Measurements from ENCODE around the gene PILRA.
"Not testable (repeated sequence)": the region's sequence is repeated elsewhere in the genome, so short reads cannot be mapped to it uniquely, and the experiment has no call there.

DNA sequence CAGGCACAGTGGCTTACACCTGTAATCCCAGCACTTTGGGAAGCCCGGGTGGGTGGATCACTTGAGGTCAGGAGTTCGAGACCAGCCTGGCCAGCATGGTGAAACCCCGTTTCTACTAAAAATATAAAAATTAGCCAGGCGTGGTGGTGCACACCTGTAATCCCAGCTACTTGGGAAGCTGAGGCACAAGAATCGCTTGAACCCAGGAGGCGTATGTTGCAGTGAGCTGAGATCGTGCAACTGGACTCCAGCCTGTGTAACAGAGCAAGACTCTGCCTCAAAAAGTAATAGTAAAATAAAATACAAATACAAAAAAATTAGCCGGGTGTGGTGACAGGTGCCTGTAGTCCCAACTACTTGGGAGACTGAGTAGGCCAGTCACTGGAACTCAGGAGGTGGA is 65.4 kb downstream of the PILRA start:
- TF ChIP-seq CTCF, POLR2AphosphoS5 (IDR thresholded peaks at IDR 0.05): not testable (repeated sequence)

Data from suprapubic skin (tissue), 3 donors.